VCaP (cell line): ENCODE measurements around the gene SMIM28.

Experiments used
- H3K27ac ChIP-seq: fragments of 450-650 bp; 2 replicates; pipeline ENCODE4 v1.5.1; 2017
- TF ChIP-seq, protein P1 (sequence below): fragments of 450-650 bp; conservative IDR thresholded peaks from 2 replicates; pipeline ENCODE4 v1.5.1; 2017; ENCODE audit warnings: mild to moderate bottlenecking, moderate library complexity

The SMIM28 gene

DNA sequence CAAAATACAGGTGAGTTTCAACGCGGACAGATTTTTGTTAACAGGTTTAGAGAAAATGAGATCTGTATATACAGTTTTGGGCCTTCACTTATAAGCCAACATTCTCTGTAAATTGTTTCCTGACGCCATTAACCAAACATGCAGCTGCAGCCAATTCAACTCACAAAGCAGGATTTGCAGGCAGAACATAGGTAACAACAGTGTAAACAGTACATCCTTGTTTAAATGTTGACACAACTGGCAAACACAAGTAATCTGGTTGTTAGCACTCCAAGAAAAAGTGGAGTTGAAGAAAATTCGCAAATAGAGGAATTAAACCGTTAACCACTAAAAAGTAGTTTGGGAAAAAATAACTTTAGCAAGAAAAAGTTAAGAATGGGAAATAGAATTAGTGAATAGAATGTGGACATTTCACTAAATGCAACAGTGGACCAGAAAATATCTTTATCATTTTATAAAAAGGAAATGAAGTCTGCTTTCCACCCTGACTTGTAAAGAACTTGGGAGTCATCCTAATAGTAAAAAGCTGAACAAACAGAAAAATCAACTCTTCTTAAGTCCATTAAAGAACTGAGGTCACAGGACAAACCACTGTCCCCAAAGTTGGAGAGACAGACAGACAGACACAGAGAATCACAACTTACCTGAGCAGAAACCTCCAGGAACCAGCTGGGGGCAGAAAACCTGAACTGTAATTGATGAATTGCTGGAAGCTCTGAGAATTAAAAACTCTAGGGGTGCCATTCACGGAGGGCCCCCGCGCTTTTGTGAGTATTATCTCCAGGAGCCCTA lies 10.1 kb downstream of the SMIM28 start:
- H3K27ac ChIP-seq: peak overlapping the region; percentile 99
- TF ChIP-seq, protein P1, sequence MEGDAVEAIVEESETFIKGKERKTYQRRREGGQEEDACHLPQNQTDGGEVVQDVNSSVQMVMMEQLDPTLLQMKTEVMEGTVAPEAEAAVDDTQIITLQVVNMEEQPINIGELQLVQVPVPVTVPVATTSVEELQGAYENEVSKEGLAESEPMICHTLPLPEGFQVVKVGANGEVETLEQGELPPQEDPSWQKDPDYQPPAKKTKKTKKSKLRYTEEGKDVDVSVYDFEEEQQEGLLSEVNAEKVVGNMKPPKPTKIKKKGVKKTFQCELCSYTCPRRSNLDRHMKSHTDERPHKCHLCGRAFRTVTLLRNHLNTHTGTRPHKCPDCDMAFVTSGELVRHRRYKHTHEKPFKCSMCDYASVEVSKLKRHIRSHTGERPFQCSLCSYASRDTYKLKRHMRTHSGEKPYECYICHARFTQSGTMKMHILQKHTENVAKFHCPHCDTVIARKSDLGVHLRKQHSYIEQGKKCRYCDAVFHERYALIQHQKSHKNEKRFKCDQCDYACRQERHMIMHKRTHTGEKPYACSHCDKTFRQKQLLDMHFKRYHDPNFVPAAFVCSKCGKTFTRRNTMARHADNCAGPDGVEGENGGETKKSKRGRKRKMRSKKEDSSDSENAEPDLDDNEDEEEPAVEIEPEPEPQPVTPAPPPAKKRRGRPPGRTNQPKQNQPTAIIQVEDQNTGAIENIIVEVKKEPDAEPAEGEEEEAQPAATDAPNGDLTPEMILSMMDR: 0 out of 2 replicates have a peak, but pooled peaks have one; percentile 28

DNA sequence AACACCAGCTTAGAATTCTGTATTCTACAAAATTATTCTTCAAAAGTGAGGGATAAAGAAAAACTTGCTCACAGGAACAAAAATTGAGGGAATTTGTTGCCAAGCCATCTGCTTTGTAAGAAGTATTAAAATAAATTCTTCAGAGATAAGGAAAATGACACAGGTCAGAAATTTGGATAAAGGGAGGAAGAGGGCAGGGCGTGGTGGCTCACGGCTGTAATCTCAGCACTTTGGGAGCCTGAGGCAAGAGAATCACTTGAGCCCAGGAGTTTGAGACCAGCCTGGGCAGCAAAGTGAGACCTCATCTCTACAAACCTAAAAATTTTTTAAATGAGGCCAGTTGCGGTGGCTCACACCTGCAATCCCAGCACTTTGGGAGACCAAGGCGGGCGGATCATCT lies 11.8 kb downstream of the SMIM28 start:
- TF ChIP-seq, protein P1: no peak
- peak overlapping the region; percentile 99 for H3K27ac ChIP-seq

DNA sequence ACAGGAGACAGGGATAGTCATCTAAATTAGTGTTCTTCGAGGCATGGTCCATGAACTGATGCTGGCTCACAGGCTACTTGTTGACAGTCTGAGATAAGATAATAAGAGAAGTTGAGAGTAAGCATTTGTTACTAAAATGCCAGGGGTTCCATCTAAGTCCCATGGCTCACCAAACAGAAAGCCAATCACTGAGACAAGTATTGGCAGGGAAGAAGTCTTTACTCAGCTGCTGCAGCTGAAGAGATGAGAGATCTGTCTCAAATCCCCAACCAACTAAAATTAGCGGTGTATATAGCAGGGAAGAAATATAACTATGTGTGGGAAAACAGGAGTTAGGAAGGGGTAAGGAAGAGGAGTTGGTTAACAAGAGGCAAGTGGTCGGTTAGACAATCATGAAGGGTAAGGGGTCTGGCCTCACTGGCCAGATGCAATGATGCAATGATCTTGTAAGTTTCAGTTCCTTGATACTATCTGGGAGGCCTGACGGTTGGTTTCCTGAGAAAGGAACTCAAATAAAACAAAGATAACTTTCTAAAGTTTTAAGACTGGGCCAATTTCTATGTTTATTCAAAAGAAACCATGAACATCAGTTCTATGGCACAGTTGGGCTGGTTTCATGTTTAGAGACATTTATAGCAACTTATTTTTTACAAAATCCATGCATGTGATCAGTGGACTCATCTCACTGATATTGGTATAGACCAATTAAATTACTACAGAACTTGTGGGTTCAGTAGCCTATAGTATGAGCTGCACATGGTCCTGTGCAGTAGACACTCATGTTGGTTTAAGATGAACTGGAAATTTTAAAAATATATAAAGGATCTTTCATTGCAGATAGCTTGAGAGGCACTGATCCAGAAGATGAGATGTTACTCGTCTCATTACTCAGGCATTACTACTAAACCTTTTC lies 16.4 kb downstream of the SMIM28 start:
- H3K27ac ChIP-seq: no peak overlapping the region
- TF ChIP-seq, protein P1: no peak

DNA sequence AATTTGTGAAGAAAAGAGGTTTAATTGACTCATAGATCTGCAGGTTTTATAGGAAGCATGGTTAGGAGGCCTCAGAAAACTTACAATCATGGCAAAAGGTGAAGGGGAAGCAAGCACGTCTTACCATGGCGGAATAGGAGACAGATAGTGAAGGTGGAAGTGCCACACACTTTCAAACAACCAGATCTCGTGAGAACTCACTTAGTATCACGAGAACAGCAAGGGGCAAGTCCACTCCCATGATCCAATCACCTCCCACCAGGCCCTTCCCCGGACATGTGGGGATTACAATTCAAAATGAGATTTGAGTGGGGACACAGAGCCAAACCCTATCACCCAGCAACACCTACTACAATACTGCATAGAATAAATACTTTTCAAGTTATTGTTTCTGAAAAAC lies 19.0 kb downstream of the SMIM28 start:
- TF ChIP-seq, protein P1: no peak
- H3K27ac ChIP-seq: no peak overlapping the region

DNA sequence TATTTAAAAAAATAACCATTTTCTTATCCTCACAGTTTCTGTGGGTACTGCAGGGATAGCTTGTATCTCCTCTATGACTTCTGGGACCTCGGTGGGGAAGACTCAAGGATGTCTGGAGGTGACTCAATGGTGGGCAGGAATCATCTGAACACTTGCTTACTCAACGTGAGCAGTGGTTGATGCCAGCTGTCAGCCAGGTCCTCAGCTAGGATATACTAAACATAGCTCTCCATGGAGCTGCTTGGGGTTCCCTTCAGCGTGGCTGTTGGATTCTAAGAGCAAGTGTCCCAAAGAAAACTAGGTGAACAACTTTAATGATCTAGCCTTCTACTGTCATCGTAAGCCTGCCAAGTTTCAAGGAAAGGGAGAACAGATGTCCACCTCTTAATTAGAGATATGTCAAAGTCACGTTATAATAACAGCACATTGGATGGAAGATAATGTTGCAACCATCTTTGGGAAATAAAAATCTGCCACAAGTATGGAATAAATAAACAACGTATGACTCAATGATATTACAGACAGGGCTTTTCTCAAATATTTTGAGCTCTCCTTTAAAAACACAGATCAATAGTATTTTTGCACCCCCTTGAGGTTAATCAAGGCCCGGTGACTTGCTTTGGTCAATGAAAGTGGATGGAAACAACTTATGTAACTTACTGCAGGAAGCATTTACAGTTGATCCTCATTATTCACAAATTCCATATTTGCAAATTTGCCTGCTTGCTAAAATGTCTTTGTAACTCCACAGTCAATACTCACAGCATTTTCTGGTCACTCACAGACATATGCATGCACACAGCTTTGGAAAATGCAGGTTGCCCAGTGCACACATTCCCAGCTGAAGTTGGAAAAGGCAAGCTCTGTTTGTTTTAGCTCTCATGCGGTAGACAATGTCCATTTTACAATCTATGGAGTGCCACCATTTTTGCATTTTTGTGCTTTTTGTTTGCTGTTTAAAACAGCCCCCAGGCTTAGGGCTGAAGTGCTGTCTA lies 19.7 kb downstream of the SMIM28 start:
- TF ChIP-seq, protein P1: no peak
- H3K27ac ChIP-seq: no peak overlapping the region

DNA sequence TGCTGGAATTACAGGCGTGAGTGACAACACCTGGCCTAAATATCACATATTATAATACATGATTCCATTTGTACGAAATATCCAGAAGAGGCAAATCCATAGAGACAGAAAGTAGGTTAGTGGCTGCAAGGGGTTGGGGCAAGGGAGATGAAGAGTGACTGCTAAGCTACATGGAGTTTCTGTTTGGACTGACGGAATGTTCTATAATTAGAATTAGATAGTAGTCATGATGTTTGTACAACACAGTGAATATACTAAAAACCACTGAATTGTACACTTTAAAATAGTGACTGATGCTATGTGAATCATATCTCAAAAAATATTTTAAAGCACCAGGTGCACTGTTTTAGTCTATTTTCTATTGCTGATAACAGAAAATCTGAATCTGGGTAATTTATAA lies 22.6 kb downstream of the SMIM28 start:
- peak overlapping the region; percentile 96 for H3K27ac ChIP-seq
- TF ChIP-seq, protein P1: no peak
